ENCODE measurements around the gene HS1BP3. TPM values are rescaled to one million over a fixed set of nuclear protein-coding genes. Genes with fewer than 3 reads are reported as not detected.

Gene HS1BP3
- total and polyA plus RNA-seq, 8 donors, result 12.5 to 39.7 (median 13.4) TPM

DNA sequence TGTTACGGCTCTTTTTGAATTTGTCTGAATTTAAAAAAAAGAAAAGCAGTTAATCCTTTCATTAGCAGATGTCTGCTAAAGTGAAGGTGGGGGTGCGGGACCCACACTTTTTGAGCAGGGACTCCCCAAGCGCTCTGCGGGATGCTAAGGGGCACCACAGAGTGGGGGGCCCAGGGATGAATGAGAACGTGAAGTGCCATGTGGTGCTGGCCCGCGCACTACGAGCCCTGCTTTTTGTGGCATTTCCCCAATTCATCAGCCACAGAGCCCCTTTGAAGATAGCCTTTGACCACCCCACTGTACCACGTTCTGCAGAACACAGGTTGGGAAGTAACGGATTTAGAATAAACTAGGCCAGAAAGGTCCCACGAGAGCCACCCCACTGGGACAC lies 28.6 kb downstream of the HS1BP3 start:
- DNase-seq, result peak in 2 of 4 donors; percentile 14 to 64
- peaks cover 0 to 72% of the 10 kb centered on the region in 2 donors for H3K36me3 ChIP-seq
- ATAC-seq, result no peak
- H3K27me3 ChIP-seq, result no peaks in the 10 kb centered on the region
- TF ChIP-seq, protein P1, sequence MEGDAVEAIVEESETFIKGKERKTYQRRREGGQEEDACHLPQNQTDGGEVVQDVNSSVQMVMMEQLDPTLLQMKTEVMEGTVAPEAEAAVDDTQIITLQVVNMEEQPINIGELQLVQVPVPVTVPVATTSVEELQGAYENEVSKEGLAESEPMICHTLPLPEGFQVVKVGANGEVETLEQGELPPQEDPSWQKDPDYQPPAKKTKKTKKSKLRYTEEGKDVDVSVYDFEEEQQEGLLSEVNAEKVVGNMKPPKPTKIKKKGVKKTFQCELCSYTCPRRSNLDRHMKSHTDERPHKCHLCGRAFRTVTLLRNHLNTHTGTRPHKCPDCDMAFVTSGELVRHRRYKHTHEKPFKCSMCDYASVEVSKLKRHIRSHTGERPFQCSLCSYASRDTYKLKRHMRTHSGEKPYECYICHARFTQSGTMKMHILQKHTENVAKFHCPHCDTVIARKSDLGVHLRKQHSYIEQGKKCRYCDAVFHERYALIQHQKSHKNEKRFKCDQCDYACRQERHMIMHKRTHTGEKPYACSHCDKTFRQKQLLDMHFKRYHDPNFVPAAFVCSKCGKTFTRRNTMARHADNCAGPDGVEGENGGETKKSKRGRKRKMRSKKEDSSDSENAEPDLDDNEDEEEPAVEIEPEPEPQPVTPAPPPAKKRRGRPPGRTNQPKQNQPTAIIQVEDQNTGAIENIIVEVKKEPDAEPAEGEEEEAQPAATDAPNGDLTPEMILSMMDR (IDR thresholded peaks at IDR 0.05), result no peak
- H3K27ac ChIP-seq, result no peak overlapping the region
- intact Hi-C loops (cut with DNase I), result no loop called here
- H3K4me1 ChIP-seq, result peaks cover 11 to 23% of the 10 kb centered on the region in 2 donors
- no peaks in the 10 kb centered on the region for H3K9me3 ChIP-seq
- no peak overlapping the region for H3K4me3 ChIP-seq

DNA sequence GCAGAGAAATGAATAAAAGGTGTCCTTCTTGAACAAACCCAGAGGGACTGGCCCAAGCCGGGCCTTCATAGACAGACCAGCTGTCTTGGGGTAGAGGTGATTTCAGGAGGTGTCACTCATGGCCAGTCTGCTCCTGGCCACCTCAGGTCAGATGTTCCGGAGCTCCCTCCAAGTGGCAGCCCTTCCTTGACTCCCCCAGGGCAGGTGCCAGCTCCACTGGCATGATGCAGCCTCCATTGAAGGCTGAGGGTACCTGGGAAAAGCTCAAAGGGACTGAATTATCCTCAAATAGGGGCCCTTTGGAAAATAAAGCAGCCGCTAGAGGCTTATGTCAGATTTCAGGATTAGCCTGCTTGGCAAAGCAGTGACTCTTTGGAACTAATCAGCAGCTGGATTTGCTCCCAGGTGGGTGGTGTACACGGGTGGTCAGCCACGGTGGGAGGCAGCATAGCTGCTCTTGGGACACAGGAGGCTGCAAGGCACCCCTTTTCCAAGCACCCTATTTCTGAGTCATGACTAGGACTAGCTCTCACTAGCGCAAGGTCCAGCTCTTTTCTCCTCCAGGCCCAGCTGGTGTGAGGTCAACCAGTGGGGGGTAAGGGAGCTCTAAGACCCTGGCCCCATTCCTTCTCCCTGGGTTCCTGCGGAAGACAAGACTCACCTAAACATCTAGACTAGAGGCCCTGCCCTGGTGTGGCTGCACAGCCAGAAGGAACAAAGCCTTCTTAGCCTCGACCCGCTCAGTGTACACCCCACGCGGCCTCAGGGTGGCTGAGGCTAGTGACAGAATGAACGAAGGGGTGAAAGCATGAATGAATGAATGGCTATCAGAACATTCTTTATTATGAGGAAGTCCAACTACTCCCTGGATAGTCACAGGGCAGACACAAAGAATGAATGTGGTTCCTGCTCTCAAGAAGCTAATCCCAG lies 29.3 kb downstream of the HS1BP3 start:
- no peak for ATAC-seq
- H3K9me3 ChIP-seq, result no peaks in the 10 kb centered on the region
- H3K4me3 ChIP-seq, result no peak overlapping the region
- no peak overlapping the region for H3K27ac ChIP-seq
- H3K36me3 ChIP-seq, result peaks cover 0 to 67% of the 10 kb centered on the region in 2 donors
- peak in 1 of 4 donors; percentile 16 for DNase-seq
- H3K4me1 ChIP-seq, result peaks cover 18 to 29% of the 10 kb centered on the region in 2 donors
- no peaks in the 10 kb centered on the region for H3K27me3 ChIP-seq
- TF ChIP-seq, protein P1 (IDR thresholded peaks at IDR 0.05), result no peak
- intact Hi-C loops (cut with DNase I), result no loop called here

DNA sequence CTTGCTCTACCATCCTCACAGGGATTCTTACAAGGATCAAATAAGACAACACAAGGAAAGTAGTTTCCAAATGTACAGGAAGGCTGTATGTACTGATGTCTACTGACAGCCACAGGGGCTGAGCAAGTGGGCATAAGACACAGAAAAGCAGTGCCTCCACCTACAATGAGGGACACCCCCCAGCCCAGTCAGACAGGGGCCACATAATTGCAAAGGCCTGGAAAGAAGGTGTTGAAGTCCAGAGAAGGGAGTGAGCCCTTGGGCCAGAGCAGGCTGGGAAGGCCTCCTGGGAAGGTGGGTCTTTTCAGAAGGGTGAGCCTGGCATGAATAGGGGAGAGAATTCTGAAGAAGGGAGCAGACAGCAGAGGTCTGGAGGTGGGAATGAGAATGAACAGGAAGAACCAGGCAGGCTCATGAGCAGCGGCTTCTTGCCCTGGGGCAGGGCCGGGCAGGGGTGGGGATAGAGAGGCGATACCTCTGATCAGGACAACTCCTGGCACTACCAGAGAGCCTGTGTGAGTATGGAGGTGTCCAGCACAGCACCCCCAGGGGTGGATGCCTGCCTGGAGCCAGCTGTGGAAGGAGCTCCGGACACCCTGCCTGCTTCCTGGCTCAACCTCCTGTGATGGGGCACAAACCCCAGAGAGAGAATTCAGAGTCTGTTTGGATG lies 30.1 kb downstream of the HS1BP3 start:
- ATAC-seq (no peak), DNase-seq (peak in 2 of 4 donors; percentile 20 to 71)
- H3K9me3 ChIP-seq, result no peaks in the 10 kb centered on the region
- intact Hi-C loops (cut with DNase I), result no loop called here
- no peak overlapping the region for H3K4me3 ChIP-seq
- TF ChIP-seq, protein P1 (IDR thresholded peaks at IDR 0.05), result no peak
- H3K27ac ChIP-seq, result no peak overlapping the region
- H3K36me3 ChIP-seq, result peaks cover 0 to 61% of the 10 kb centered on the region in 2 donors
- no peaks in the 10 kb centered on the region for H3K27me3 ChIP-seq
- peaks cover 26 to 37% of the 10 kb centered on the region in 2 donors for H3K4me1 ChIP-seq

DNA sequence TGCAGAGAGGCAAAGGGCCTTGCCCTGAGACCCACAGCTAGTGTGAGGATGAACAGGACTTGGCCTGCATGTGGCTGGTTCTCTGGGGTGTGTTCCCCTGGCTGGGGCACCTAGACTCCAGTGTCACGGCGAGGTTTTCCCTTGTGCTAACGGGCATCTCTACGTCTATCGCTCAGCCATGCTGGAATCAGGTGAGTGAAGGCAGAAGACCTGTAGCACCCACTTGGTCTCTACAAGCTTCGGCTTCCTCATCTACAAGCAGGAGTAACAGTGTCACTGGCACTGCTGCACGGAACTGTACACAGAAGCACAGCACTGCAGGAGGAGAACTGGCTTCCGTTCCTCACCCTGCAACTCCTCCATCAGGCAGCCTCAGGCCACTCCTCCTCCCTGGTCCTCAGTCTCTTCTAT lies 30.6 kb downstream of the HS1BP3 start:
- H3K4me1 ChIP-seq, result peaks cover 30 to 43% of the 10 kb centered on the region in 2 donors
- TF ChIP-seq, protein P1 (IDR thresholded peaks at IDR 0.05), result no peak

DNA sequence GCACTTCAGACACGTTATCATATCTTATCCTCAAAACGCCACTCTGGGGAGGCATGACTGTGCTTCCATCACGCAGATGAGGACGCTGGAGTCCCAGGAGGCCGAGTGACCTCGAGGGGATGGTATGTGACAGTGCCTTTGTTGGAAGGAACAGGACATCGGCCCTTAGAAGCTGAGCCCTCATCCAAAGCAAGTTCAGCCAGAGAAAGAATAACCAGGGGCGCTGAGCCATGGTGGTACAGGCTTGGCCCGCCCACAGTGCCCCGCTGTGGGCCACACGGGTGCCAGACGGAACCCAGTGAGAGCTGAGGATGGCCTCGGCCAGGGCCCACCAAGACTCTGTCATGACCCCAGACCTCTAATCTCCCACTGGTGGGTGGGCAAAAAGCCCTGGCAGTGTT lies 31.3 kb downstream of the HS1BP3 start:
- H3K27me3 ChIP-seq, result no peaks in the 10 kb centered on the region
- no peak for ATAC-seq
- peak overlapping the region; percentile 81 to 94 for H3K27ac ChIP-seq
- no peaks in the 10 kb centered on the region for H3K9me3 ChIP-seq
- intact Hi-C loops (cut with DNase I), result no loop called here
- peaks cover 0 to 56% of the 10 kb centered on the region in 2 donors for H3K36me3 ChIP-seq
- DNase-seq, result peak in 2 of 4 donors; percentile 29 to 55
- peaks cover 35 to 49% of the 10 kb centered on the region in 2 donors for H3K4me1 ChIP-seq
- no peak overlapping the region for H3K4me3 ChIP-seq
- TF ChIP-seq, protein P1 (IDR thresholded peaks at IDR 0.05), result no peak

More for the DNA sequence above, 30.6 kb downstream of the HS1BP3 start:
- H3K36me3 ChIP-seq, result peaks cover 0 to 61% of the 10 kb centered on the region in 2 donors
- ATAC-seq (no peak), DNase-seq (peak in 1 of 4 donors; percentile 25)
- H3K9me3 ChIP-seq, result no peaks in the 10 kb centered on the region
- no peak overlapping the region for H3K4me3 ChIP-seq
- no peaks in the 10 kb centered on the region for H3K27me3 ChIP-seq
- intact Hi-C loops (cut with DNase I), result no loop called here
- no peak overlapping the region for H3K27ac ChIP-seq

Data from left lung (tissue), 10 donors.